H1 (cell line): ENCODE results near the gene SFXN1. TPM values are rescaled to one million over a fixed set of nuclear protein-coding genes. Genes with fewer than 3 reads are reported as not detected.

Source experiments
- EZH2 ChIP-seq: fragments of 200-600 bp; sonication (generic); IDR thresholded peaks from 2 replicates; pipeline ENCODE4 v1.7.1; 2012; ENCODE audit warnings: low read depth, mild to moderate bottlenecking, moderate library complexity, low read length, inconsistent platforms; ENCODE audit not compliant: severe bottlenecking
- SAP30 ChIP-seq: fragments of 300-600 bp; sonication (generic); IDR thresholded peaks from 2 replicates; pipeline ENCODE4 v1.7.1; 2012; ENCODE audit warnings: low read length, moderate library complexity, mild to moderate bottlenecking, inconsistent platforms; ENCODE audit not compliant: insufficient read depth, insufficient replicate concordance
- polyA plus RNA-seq, 7 experiments: library from polyadenylated mRNA; depleted of rRNA in 3 of 7; stranded (reverse) in 5 of 7; unstranded in 2 of 7; fragments of >200 nt in 5 of 7; fragments of 200-250 nt in 2 of 7; gene quantifications; 1 replicate in 5 of 7; 2 replicates in 1 of 7; 4 replicates in 1 of 7; pipeline versions ENCODE4 v1.2.1 to v1.2.3, GENCODE V29; 2011 to 2013; ENCODE audit warnings: missing spikeins in 2 of 7, mixed read lengths in 2 of 7
- total RNA-seq: library from RNA; stranded (reverse); fragmentation: NEBNext Ultra II Directional; extraction: Animal tissue kit (Norgen Biotek cat#: 25700); gene quantifications from 2 replicates; pipeline ENCODE4 v1.2.1, GENCODE V29; 2021

SFXN1 gene
- total and polyA plus RNA-seq, 2 of the 8 experiments (the other 6 are each of a cell fraction or from before 2014, with no cell fraction given) = 72.7 to 97.6 TPM

- TF ChIP-seq SAP30 (no peak), EZH2 (no peak)
These were observed 38.8 kb downstream of the SFXN1 start (continued) for GRCh38 chr5:175516933-175517823.
